HG02798 (cell line): Measurements from ENCODE around the gene RELT.

Experiments used
- ATAC-seq: cut with Tn5 transposase; IDR thresholded peaks from one replicate; pipeline ENCODE4 v1.9.1; 2021; ENCODE audit warnings: mild to moderate bottlenecking; ENCODE audit not compliant: unreplicated experiment, poor library complexity

The RELT gene

GRCh38 chr11:73401217-73401923 is 25.2 kb downstream of the RELT start:
- no peak for ATAC-seq

DNA sequence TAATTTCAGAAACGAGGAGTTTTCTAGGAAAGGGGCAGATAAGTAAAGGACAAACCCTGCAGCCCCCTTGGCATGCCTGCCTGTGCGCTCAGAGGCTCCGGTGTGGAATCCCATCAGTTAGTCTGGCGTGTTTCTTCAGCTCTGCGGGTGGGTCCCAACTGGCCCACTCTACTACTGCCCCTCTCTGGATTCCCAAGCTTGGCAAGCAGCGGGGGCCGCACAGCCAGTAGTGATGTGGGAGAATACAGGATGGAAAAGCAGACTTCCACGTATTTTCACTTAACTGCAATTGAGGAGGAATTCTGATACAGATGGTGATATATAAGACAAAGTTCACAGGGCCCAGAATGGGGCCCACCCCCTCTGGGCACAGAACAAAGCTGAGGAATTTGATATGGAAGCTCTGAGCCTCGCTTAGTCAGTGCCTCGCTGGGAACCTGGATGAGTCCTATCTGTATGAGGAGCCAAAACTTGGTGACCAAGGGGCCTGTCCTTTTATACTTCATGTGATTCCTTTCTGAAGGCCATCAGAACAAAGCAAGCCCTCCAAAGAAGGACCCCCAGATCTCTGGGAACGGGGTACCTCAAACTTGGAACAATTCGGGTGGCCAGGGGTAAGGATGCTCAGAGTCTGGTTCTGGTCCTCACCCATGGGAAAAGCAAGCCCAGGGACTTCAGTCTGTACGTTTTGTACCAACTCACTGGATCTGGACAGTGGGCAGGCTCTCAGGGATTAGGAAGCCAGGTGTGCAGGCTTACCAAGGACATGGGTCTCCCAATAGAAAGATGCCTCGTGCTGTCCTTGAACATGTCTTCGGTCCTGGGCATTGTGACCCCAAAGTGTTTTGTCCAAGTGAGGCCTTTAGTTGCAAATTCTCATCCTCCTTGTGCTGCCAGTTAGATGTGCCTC is 26.0 kb downstream of the RELT start:
- no peak for ATAC-seq

GRCh38 chr11:73402834-73403185 is 26.6 kb downstream of the RELT start:
- ATAC-seq = no peak

- ATAC-seq = no peak
These were observed 27.3 kb downstream of the RELT start for GRCh38 chr11:73403541-73403940.

DNA sequence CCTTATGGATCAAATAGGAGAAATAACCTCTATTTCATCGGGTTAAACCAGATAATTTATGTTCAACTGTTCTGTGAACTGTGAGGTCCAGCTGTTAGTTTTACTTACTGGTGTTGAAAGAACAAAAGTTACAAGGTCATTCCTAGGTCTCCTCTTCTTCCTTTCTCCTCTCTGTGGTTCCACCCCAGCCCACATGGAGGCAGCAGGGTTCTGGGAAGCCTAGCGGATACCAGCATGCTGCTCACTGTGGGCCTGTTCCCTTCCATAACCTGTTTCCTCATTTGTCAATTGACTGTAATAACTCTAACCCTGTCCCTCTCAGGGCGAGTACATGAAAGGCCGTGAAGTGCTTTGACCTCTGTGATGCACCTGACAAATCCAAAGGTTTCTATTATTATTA is 27.8 kb downstream of the RELT start:
- no peak for ATAC-seq

GRCh38 chr11:73404506-73405145 is 28.4 kb downstream of the RELT start:
- no peak for ATAC-seq

DNA sequence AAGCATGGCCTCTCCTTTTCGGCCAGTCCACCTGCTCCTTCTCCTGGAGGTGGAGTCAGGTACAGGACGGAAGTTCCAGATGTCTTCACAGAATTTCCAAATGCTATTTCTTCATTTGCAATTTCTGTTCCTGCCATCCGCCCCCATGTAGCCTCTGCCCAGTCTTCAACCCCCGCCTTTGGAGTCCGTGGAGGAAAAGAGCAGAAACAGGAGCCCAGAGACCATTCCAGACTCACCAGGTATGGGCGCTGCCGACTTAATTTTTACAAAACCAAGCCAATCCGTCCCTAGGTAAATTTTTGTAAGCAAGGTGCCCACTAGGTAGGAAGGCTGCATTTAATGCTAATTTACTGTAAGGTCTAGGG is 28.9 kb downstream of the RELT start:
- no peak for ATAC-seq

DNA sequence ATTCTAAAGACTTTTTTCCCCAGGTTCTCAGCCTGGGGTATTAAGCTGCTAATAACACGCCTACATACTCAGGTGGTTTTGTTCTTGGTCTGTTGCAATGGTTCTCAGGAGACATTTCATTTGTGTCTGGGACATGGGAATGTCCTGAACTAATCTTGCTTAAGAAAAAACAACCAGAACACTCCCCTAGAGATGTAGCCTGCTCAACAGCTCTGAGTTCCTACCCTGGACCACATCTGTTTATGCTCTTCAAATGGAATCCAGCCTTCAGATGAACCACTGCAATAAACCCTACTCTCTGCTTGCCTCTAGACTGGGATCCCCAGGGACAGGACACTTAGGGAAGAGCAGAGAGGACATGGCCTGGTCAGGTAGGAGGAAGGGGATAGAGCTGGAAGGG is 29.9 kb downstream of the RELT start:
- ATAC-seq = no peak

DNA sequence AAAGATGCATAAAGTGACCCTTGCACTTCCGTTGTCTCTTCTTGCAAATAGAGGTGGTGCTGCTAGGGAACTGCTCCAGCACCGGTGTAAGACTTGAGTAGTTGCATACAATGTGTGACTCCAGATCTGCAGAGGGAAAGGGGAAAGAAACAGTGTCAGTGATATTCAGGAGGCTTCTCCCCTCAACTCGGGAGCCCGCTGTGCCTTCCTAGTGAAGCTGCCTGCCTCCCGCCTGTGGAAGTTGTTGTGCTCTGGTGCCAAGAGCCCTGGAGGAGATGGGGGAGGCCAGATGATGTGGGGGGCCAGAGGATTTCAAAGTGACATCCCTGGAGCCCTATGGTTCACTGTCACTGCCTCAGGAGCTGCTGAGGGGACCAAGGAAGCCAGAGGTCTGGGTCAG is 30.4 kb downstream of the RELT start:
- ATAC-seq = no peak

DNA sequence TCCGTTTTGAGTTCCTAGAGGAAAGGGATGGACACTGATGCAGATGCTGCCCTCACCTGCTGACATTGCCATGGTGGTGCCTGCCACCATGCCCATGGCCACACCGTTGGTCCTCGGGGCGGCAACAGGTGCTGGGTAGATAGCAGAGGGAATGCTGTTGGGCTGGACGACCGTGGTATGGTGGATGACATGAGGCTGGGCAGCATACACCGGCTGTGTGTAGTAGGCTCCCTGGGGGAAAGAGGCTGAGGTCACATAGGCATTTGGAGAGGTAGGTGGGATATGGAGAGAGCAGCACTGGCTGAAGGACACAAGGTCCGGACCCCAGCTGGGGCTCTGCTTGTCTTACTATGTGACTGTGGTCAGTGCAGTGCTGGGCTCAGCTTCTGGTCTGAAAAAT is 33.2 kb downstream of the RELT start:
- ATAC-seq = no peak

DNA sequence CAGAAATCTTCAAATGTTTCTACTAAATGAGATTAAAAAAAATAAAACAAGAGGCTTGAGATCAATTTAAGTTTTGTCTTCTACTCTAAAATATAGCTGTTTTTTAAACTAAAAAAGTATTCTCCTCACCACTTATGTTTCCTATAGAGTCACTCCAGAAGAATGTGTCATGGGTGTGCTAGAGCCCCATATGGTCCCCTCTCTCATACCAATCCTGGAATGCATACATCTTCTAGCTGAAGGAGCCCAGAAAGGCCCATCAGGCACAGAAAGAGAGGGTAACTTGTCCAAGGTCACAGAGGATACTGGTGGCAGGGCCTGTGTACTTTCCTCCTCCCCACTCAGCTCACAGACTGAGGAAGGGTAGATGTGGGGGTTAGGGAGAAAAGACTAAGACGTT is 34.4 kb downstream of the RELT start:
- no peak for ATAC-seq

GRCh38 chr11:73411031-73411430 is 34.8 kb downstream of the RELT start:
- no peak for ATAC-seq

DNA sequence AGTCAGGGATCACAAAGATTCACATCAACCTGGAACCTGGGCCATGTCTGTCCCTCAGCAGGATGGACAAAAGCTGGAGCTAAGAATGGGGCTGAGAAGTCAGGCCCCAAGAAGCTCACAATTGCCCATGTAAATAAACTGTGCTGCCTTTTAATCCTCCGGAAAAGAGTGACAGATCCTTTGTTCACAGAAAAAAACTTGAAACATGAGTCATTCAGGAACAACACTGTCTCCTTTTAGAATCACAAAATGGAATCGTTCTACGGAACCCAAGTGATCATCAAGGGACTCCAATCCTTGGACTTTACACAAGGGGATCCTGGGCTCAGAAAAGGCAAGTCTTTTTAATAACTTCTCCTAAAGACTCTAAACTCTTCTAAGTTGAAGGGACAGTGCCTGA is 36.1 kb downstream of the RELT start:
- ATAC-seq = no peak

GRCh38 chr11:73413256-73413655 is 37.1 kb downstream of the RELT start:
- no peak for ATAC-seq

DNA sequence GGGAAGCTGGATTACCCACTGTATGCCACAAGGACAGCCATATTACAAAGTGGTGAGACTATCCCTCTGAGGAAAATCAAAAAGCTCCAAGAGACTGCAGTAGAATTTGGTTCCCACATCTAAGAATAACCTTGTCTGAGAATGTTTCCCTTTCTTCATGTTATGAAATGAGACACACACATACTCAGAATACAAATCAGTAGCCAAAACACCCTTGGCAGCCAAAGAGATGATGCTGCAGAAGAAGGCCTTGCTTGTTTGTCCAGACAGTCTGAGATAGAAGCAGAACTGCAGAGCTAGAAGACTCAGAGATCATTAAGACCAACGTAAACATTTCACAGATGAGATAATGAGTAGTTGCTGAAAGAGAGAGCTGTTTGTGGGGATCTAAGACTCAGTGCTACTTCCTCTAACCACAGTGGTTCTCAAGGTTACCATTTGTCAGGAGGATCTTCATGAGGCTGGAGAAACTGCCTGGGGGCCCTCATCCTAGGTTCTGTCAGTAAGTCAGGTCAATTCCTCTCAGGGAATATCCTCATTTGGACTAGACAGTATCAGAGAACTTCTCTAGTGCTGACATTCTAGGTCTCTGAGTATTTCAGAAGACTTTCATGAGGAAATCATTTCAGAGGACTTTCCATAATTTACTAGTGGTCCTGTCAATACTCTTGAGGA is 38.9 kb downstream of the RELT start:
- no peak for ATAC-seq

GRCh38 chr11:73415854-73416615 is 39.8 kb downstream of the RELT start:
- no peak for ATAC-seq

DNA sequence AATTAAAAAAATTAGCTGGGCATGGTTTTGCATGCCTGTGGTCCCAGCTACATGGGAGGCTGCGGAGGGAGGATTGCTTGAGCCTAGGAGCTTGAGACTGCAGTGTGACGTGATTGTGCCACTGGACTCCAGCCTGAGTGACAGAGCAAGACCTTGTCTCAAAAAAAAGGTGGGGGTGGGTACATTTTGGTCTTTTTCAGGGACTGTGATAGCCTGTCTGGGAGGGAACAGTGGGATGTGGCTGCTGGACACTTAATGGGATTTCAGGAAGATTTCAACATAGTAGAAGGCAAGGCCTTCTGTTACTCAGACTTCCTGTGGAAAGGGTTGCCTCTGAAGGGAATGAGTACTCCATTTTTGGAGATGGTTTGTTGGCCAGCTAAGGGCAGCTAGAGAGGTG is 40.6 kb downstream of the RELT start:
- no peak for ATAC-seq

- no peak for ATAC-seq
These were observed 43.9 kb downstream of the RELT start for GRCh38 chr11:73420136-73420535.

DNA sequence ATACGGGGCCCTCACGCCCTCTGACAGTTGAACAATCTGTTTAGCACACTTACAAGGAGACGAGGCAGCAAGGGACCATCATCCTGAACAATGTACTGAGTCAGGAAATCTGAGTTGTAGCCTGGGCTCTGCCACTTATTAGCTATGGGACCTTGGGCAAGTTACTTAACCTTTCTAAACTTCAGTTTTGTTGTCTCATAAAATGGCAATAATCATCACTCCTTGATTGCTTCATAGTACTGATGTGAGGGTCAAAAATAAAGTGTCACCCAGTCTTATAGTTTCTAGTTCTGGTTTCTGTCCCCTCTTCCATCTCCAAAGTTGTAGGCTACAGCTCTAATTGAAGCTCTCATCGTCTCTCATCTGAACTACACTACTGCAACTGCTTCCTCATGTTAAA is 46.7 kb downstream of the RELT start:
- no peak for ATAC-seq

- ATAC-seq = no peak
These were observed 47.3 kb downstream of the RELT start for GRCh38 chr11:73423506-73423905.
